Testis (tissue), 2 donors: Measurements from ENCODE around the gene PIK3AP1.

Experiments
- POLR2A ChIP-seq: fragments of 450-650 bp; IDR thresholded peaks from one replicate; pipeline ENCODE4 v1.6.1; 2017; ENCODE audit warnings: antibody characterized with exemption, mild to moderate bottlenecking, moderate library complexity
- TF ChIP-seq, protein P1 (sequence below), 3 experiments: fragments of 450-650 bp in 2 of 3; fragments of 200-600 bp in 1 of 3; sonication (generic) in 1 of 3; IDR thresholded peaks; one replicate each; pipeline ENCODE4 v1.5.1; 2016 to 2019; ENCODE audit warnings: antibody characterized with exemption in 3 of 3, mild to moderate bottlenecking in 2 of 3, moderate library complexity in 1 of 3

DNA sequence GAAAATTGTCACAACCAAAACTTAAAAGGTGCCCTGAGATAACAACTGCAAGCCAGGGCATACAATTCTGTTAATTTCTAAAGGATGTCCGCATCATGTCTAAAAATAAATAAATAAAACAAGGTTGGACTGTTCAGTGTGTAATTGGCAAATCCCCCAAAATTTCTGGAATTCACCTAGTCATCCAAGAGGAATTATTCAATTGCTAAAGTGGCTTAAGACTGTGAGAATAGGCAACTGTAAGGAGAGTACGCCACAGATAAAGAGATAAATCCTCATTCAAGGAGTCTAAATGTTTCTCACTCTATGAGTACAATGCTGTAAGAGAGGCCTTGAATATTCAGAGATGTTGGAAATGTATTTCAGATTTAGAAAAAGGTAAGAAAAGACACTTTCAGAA is 37.2 kb downstream of the PIK3AP1 start:
- TF ChIP-seq, protein P1, sequence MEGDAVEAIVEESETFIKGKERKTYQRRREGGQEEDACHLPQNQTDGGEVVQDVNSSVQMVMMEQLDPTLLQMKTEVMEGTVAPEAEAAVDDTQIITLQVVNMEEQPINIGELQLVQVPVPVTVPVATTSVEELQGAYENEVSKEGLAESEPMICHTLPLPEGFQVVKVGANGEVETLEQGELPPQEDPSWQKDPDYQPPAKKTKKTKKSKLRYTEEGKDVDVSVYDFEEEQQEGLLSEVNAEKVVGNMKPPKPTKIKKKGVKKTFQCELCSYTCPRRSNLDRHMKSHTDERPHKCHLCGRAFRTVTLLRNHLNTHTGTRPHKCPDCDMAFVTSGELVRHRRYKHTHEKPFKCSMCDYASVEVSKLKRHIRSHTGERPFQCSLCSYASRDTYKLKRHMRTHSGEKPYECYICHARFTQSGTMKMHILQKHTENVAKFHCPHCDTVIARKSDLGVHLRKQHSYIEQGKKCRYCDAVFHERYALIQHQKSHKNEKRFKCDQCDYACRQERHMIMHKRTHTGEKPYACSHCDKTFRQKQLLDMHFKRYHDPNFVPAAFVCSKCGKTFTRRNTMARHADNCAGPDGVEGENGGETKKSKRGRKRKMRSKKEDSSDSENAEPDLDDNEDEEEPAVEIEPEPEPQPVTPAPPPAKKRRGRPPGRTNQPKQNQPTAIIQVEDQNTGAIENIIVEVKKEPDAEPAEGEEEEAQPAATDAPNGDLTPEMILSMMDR (IDR thresholded peaks at IDR 0.05) = no peak
- no peak for TF ChIP-seq POLR2A
